ENCODE data around the gene ERMP1. TPM values are rescaled to one million over a fixed set of nuclear protein-coding genes. Genes with fewer than 3 reads are reported as not detected.
A peak's percentile ranks its signal among the peaks of the same experiment; 100 is the strongest.
"Not testable (repeated sequence)": the region's sequence is repeated elsewhere in the genome, so short reads cannot be mapped to it uniquely, and the experiment has no call there.

Gene ERMP1
- total RNA-seq, 1 experiment from 2014 or later = 11.7 TPM

GRCh38 chr9:5820425-5820824, 12.5 kb downstream of the ERMP1 start:
- no peak for DNase-seq (ENCODE audit: low read depth)

GRCh38 chr9:5819174-5819573, 13.7 kb downstream of the ERMP1 start:
- no peak for DNase-seq (ENCODE audit: low read depth)

GRCh38 chr9:5818424-5819142, 14.3 kb downstream of the ERMP1 start:
- DNase-seq (ENCODE audit: low read depth) = no peak

- DNase-seq (ENCODE audit: low read depth) = peak; percentile 73
Measured at GRCh38 chr9:5817862-5818261, 15.1 kb downstream of the ERMP1 start.

GRCh38 chr9:5815461-5815860, 17.5 kb downstream of the ERMP1 start:
- DNase-seq (ENCODE audit: low read depth) = no peak

GRCh38 chr9:5813824-5814223, 19.1 kb downstream of the ERMP1 start:
- no peak for DNase-seq (ENCODE audit: low read depth)

GRCh38 chr9:5811751-5812150, 21.2 kb downstream of the ERMP1 start:
- no peak for DNase-seq (ENCODE audit: low read depth)

- no peak for DNase-seq (ENCODE audit: low read depth)
Measured at GRCh38 chr9:5805478-5805877, 27.4 kb downstream of the ERMP1 start.

- DNase-seq (ENCODE audit: low read depth) = no peak
Measured at GRCh38 chr9:5801739-5802113, 31.2 kb downstream of the ERMP1 start.

GRCh38 chr9:5800969-5801738, 31.8 kb downstream of the ERMP1 start:
- DNase-seq (ENCODE audit: low read depth) = no peak

GRCh38 chr9:5800378-5800777, 32.5 kb downstream of the ERMP1 start:
- not testable (repeated sequence) for DNase-seq (ENCODE audit: low read depth)

GRCh38 chr9:5799314-5799713, 33.6 kb downstream of the ERMP1 start:
- peak; percentile 44 for DNase-seq (ENCODE audit: low read depth)

GRCh38 chr9:5798581-5798980, 34.3 kb downstream of the ERMP1 start:
- DNase-seq (ENCODE audit: low read depth) = no peak

GRCh38 chr9:5796298-5796697, 36.6 kb downstream of the ERMP1 start:
- no peak for DNase-seq (ENCODE audit: low read depth)

GRCh38 chr9:5793812-5794211, 39.1 kb downstream of the ERMP1 start:
- DNase-seq (ENCODE audit: low read depth) = no peak

GRCh38 chr9:5791870-5792269, 41.0 kb downstream of the ERMP1 start:
- DNase-seq (ENCODE audit: low read depth) = no peak

- no peak for DNase-seq (ENCODE audit: low read depth)
Measured at GRCh38 chr9:5790923-5791322, 42.0 kb downstream of the ERMP1 start.

- no peak for DNase-seq (ENCODE audit: low read depth)
Measured at GRCh38 chr9:5789489-5789888, 43.4 kb downstream of the ERMP1 start.

GRCh38 chr9:5787759-5788302, 45.1 kb downstream of the ERMP1 start:
- no peak for DNase-seq (ENCODE audit: low read depth)

GRCh38 chr9:5787220-5787619, 45.7 kb downstream of the ERMP1 start:
- no peak for DNase-seq (ENCODE audit: low read depth)

- peak; percentile 8 for DNase-seq (ENCODE audit: low read depth)
Measured at GRCh38 chr9:5786370-5787127, 46.4 kb downstream of the ERMP1 start.

Measured in Daoy (cell line).